ENCODE results near the gene ZNF804B.

The ZNF804B gene

GRCh38 chr7:89123871-89124270 lies 364.4 kb downstream of the ZNF804B start:
- TF ChIP-seq EZH2 (IDR thresholded peaks at IDR 0.05; ENCODE audit: borderline replicate concordance, low read depth, low read length, severe bottlenecking): no peak
- no peak for TF ChIP-seq CTCF (IDR thresholded peaks at IDR 0.05; ENCODE audit: borderline replicate concordance, extremely low read depth, low read length, poor library complexity, severe bottlenecking)
- Histone ChIP-seq H3K9me3 (ENCODE audit: insufficient read depth, low read length, severe bottlenecking) (no peaks in the 10 kb centered on the region), H2AFZ (ENCODE audit: low read depth, low read length) (no peak overlapping the region), H3K4me2 (ENCODE audit: insufficient read depth, low read length) (no peak overlapping the region), H3K27me3 (ENCODE audit: insufficient read depth, low read length, poor library complexity) (no peaks in the 10 kb centered on the region), H4K20me1 (ENCODE audit: insufficient read depth, low read length) (no peaks in the 10 kb centered on the region), H3K36me3 (ENCODE audit: insufficient read depth, low read length) (no peaks in the 10 kb centered on the region), H3K4me1 (ENCODE audit: insufficient read depth, low read length) (no peaks in the 10 kb centered on the region), H3K79me2 (ENCODE audit: insufficient read depth, low read length) (no peaks in the 10 kb centered on the region), H3K9ac (ENCODE audit: low read depth, low read length) (no peak overlapping the region), H3K4me3 (ENCODE audit: low read depth in 1 of 2, low read length in 2 of 2) (no peak overlapping the region), H3K27ac (ENCODE audit: low read length) (no peak overlapping the region)
- DNase-seq: no peak
- no peak for ATAC-seq (ENCODE audit: insufficient read depth, low read depth)

GRCh38 chr7:89129600-89130375 lies 370.3 kb downstream of the ZNF804B start:
- Histone ChIP-seq H3K9ac (ENCODE audit: low read depth, low read length) (no peak overlapping the region), H3K36me3 (ENCODE audit: insufficient read depth, low read length) (no peaks in the 10 kb centered on the region), H3K4me2 (ENCODE audit: insufficient read depth, low read length) (no peak overlapping the region), H3K27me3 (ENCODE audit: insufficient read depth, low read length, poor library complexity) (no peaks in the 10 kb centered on the region), H3K79me2 (ENCODE audit: insufficient read depth, low read length) (no peaks in the 10 kb centered on the region), H4K20me1 (ENCODE audit: insufficient read depth, low read length) (no peaks in the 10 kb centered on the region), H3K4me1 (ENCODE audit: insufficient read depth, low read length) (no peaks in the 10 kb centered on the region), H3K4me3 (ENCODE audit: low read depth in 1 of 2, low read length in 2 of 2) (no peak overlapping the region), H3K9me3 (ENCODE audit: insufficient read depth, low read length, severe bottlenecking) (no peaks in the 10 kb centered on the region), H2AFZ (ENCODE audit: low read depth, low read length) (no peak overlapping the region), H3K27ac (ENCODE audit: low read length) (no peak overlapping the region)
- TF ChIP-seq CTCF (IDR thresholded peaks at IDR 0.05; ENCODE audit: borderline replicate concordance, extremely low read depth, low read length, poor library complexity, severe bottlenecking) (no peak), EZH2 (IDR thresholded peaks at IDR 0.05; ENCODE audit: borderline replicate concordance, low read depth, low read length, severe bottlenecking) (no peak)
- no peak for ATAC-seq (ENCODE audit: insufficient read depth, low read depth)
- no peak for DNase-seq

- Histone ChIP-seq H3K4me1 (ENCODE audit: insufficient read depth, low read length) (no peaks in the 10 kb centered on the region), H3K27ac (ENCODE audit: low read length) (no peak overlapping the region), H3K4me2 (ENCODE audit: insufficient read depth, low read length) (no peak overlapping the region), H3K79me2 (ENCODE audit: insufficient read depth, low read length) (no peaks in the 10 kb centered on the region), H4K20me1 (ENCODE audit: insufficient read depth, low read length) (no peaks in the 10 kb centered on the region), H3K36me3 (ENCODE audit: insufficient read depth, low read length) (no peaks in the 10 kb centered on the region), H2AFZ (ENCODE audit: low read depth, low read length) (no peak overlapping the region), H3K4me3 (ENCODE audit: low read depth in 1 of 2, low read length in 2 of 2) (no peak overlapping the region), H3K9ac (ENCODE audit: low read depth, low read length) (no peak overlapping the region), H3K27me3 (ENCODE audit: insufficient read depth, low read length, poor library complexity) (no peaks in the 10 kb centered on the region), H3K9me3 (ENCODE audit: insufficient read depth, low read length, severe bottlenecking) (no peaks in the 10 kb centered on the region)
- ATAC-seq (ENCODE audit: insufficient read depth, low read depth) (no peak), DNase-seq (no peak)
- no peak for TF ChIP-seq EZH2 (IDR thresholded peaks at IDR 0.05; ENCODE audit: borderline replicate concordance, low read depth, low read length, severe bottlenecking)
- no peak for TF ChIP-seq CTCF (IDR thresholded peaks at IDR 0.05; ENCODE audit: borderline replicate concordance, extremely low read depth, low read length, poor library complexity, severe bottlenecking)
Measured at GRCh38 chr7:89133357-89133756, 373.9 kb downstream of the ZNF804B start.

Measured in DND-41 (cell line).